Measurements from ENCODE around the gene INSIG1. TPM values are rescaled to one million over a fixed set of nuclear protein-coding genes. Genes with fewer than 3 reads are reported as not detected.
A peak's percentile ranks its signal among the peaks of the same experiment; 100 is the strongest.

The INSIG1 gene
- polyA plus RNA-seq, 1 of the 3 experiments (the other 2 are of a cell fraction) = 6.4 TPM

DNA sequence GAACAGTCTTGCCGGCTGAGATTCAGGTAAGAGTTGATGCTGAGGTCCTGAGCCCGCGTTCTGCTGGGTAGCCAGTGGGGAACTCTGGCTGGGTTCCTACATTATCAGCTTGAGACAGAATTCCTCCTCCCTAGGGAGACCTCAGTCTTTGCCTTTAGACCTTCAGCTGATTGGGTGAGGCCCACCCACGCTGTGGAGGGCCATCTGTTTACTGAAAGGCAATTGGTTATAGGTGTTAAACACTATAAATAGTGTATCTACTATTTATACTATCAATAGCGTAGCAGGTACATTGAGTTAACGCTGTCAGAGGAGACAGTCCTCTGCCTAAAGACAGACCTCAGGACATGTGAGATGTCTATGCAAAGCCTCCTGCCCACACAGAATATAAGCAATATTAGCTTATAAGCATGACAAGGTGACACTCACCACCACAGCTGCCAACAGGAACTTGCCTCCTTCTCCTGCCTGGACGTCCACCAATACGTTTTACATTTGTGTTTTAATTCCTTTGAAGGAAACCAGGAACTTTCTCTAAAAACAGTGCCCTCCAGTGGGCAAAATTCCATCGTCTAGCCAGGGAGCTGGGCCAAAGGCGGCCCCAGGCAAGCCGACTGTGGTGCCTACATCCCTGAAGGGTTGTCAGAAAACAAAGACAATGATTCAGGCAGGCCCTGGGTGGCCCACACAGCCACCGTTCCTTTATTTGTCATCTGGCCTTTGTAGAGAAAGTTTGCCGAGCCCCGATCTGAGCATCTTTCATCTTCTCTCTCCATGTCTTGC lies 58.8 kb downstream of the INSIG1 start:
- TF ChIP-seq, protein P1, sequence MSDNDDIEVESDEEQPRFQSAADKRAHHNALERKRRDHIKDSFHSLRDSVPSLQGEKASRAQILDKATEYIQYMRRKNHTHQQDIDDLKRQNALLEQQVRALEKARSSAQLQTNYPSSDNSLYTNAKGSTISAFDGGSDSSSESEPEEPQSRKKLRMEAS (IDR thresholded peaks at IDR 0.05; ENCODE audit: low read depth) = no peak
- TF ChIP-seq, protein P2, sequence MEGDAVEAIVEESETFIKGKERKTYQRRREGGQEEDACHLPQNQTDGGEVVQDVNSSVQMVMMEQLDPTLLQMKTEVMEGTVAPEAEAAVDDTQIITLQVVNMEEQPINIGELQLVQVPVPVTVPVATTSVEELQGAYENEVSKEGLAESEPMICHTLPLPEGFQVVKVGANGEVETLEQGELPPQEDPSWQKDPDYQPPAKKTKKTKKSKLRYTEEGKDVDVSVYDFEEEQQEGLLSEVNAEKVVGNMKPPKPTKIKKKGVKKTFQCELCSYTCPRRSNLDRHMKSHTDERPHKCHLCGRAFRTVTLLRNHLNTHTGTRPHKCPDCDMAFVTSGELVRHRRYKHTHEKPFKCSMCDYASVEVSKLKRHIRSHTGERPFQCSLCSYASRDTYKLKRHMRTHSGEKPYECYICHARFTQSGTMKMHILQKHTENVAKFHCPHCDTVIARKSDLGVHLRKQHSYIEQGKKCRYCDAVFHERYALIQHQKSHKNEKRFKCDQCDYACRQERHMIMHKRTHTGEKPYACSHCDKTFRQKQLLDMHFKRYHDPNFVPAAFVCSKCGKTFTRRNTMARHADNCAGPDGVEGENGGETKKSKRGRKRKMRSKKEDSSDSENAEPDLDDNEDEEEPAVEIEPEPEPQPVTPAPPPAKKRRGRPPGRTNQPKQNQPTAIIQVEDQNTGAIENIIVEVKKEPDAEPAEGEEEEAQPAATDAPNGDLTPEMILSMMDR (IDR thresholded peaks at IDR 0.05) = peak; percentile 60
- peak; percentile 34; the same call in 1 of the 2 replicates for TF ChIP-seq RAD21 (IDR thresholded peaks at IDR 0.05; ENCODE audit: low read length)
- peak; percentile 28 for TF ChIP-seq SMC3 (IDR thresholded peaks at IDR 0.05; ENCODE audit: low read depth, low read length)
- no peak overlapping the region for H2AFZ ChIP-seq (ENCODE audit: low read depth)
- ChIA-PET CTCF (interaction anchor here (0.8 to 11.3 kb wide), 22 partner anchors 9 to 445 kb away, joined by 3 to 125 read pairs (median 5); no protein-coding TSS in a partner anchor), POLR2A (no interaction called here)
- H3K9me2 ChIP-seq = no peaks in the 10 kb centered on the region
- no peak overlapping the region for H3K9ac ChIP-seq
- 36% methylated on average over 14 of the region's 14 CpGs for WGBS (ENCODE audit: low lambda C conversion rate)
- peaks cover 0 to 5% of the 10 kb centered on the region in 2 experiments; a peak in 1 of 4 replicates for H3K4me1 ChIP-seq (ENCODE audit: control insufficient read depth in 1 of 2, insufficient read depth in 2 of 2, low read depth in 1 of 2, low read length in 1 of 2)
- DNase-seq = peak; percentile 67
- H3F3A ChIP-seq (replicated peaks; ENCODE audit: insufficient read depth) = no peaks in the 10 kb centered on the region
- H3K4me2 ChIP-seq = no peak overlapping the region
- H3K79me2 ChIP-seq (ENCODE audit: insufficient read depth) = no peaks in the 10 kb centered on the region
- no peaks in the 10 kb centered on the region for H4K20me1 ChIP-seq (ENCODE audit: insufficient read depth)
- peaks cover 49% of the 10 kb centered on the region for H3K27me3 ChIP-seq (ENCODE audit: insufficient read depth)
- H3K27ac ChIP-seq (ENCODE audit: low read depth in 2 of 2, low read length in 1 of 2) = no peak overlapping the region
- H3K4me3 ChIP-seq (ENCODE audit: low read depth in 2 of 2, low read length in 1 of 2) = no peak overlapping the region; a peak in 1 of 4 replicates
- no peaks in the 10 kb centered on the region for H3K36me3 ChIP-seq (replicated peaks in 1 of 2; ENCODE audit: control insufficient read depth in 1 of 2, insufficient read depth in 2 of 2, low read length in 1 of 2)
- no peaks in the 10 kb centered on the region for H3K9me3 ChIP-seq

DNA sequence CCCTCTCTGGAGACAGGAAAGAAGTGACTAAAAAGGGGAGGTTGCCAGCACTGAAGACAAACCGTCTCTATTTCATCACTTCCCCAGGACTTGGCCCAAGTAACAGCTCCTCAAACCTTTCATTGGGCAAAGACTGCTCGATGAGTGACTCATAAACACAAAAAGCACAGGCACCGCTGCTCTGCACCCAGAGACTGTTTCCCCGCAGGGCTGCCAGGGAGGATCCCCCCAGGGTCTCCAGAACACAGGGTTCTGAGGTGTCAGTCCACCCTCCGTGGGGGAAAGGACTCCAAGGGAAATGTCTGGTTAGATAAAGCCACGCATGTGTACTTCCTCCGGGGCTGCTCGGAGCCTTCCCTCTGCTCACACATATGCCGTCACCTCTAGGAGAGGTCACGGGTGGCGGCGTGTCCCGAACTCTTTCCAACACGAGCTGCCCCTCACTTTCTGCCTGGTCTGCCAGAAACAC lies 59.9 kb downstream of the INSIG1 start:
- H3K4me2 ChIP-seq = no peak overlapping the region
- H3K4me1 ChIP-seq (ENCODE audit: control insufficient read depth in 1 of 2, insufficient read depth in 2 of 2, low read depth in 1 of 2, low read length in 1 of 2) = peaks cover 0 to 7% of the 10 kb centered on the region in 2 experiments; a peak in 1 of 4 replicates
- DNase-seq = no peak
- H3K79me2 ChIP-seq (ENCODE audit: insufficient read depth) = no peaks in the 10 kb centered on the region
- H3K9ac ChIP-seq = no peak overlapping the region
- no peaks in the 10 kb centered on the region for H3F3A ChIP-seq (replicated peaks; ENCODE audit: insufficient read depth)
- no peaks in the 10 kb centered on the region for H3K9me3 ChIP-seq
- no peak for TF ChIP-seq RFX5 (IDR thresholded peaks at IDR 0.05; ENCODE audit: low read length)
- no peaks in the 10 kb centered on the region for H3K36me3 ChIP-seq (replicated peaks in 1 of 2; ENCODE audit: control insufficient read depth in 1 of 2, insufficient read depth in 2 of 2, low read length in 1 of 2)
- ChIA-PET POLR2A (no interaction called here), CTCF (interaction anchor here (0.7 to 11.3 kb wide), 26 partner anchors 12 to 446 kb away, joined by 3 to 125 read pairs (median 4); no protein-coding TSS in a partner anchor)
- no peak overlapping the region for H3K27ac ChIP-seq (ENCODE audit: low read depth in 2 of 2, low read length in 1 of 2)
- no peak overlapping the region for H3K4me3 ChIP-seq (ENCODE audit: low read depth in 2 of 2, low read length in 1 of 2)
- H2AFZ ChIP-seq (ENCODE audit: low read depth) = no peak overlapping the region
- H3K27me3 ChIP-seq (ENCODE audit: insufficient read depth) = peaks cover 60% of the 10 kb centered on the region
- no peaks in the 10 kb centered on the region for H3K9me2 ChIP-seq
- H4K20me1 ChIP-seq (ENCODE audit: insufficient read depth) = no peaks in the 10 kb centered on the region
- 30% methylated on average over 14 of the region's 14 CpGs for WGBS (ENCODE audit: low lambda C conversion rate)

Data from SK-N-SH (cell line).